NT2/D1 (cell line): ENCODE measurements around the gene TTC17.

Experiments
- SUZ12 ChIP-seq: IDR thresholded peaks from 2 replicates; pipeline ENCODE4 v1.6.1; 2011; ENCODE audit not compliant: insufficient read length, insufficient read depth; ENCODE audit errors: extremely low read depth
- ZNF274 ChIP-seq: IDR thresholded peaks from 2 replicates; pipeline ENCODE4 v1.6.1; 2011; ENCODE audit warnings: mild to moderate bottlenecking, low read depth, low read length

- TF ChIP-seq ZNF274 (no peak), SUZ12 (no peak)
These were observed 139.8 kb downstream of the TTC17 start for GRCh38 chr11:43498561-43498960.
